Measurements from ENCODE around the gene SLC34A3. TPM values are rescaled to one million over a fixed set of nuclear protein-coding genes. Genes with fewer than 3 reads are reported as not detected.

SLC34A3 gene
- total and polyA plus RNA-seq, 2 of the 8 experiments (the other 6 are each of a cell fraction or from before 2014, with no cell fraction given), result 0.08 TPM; not detected in 1

DNA sequence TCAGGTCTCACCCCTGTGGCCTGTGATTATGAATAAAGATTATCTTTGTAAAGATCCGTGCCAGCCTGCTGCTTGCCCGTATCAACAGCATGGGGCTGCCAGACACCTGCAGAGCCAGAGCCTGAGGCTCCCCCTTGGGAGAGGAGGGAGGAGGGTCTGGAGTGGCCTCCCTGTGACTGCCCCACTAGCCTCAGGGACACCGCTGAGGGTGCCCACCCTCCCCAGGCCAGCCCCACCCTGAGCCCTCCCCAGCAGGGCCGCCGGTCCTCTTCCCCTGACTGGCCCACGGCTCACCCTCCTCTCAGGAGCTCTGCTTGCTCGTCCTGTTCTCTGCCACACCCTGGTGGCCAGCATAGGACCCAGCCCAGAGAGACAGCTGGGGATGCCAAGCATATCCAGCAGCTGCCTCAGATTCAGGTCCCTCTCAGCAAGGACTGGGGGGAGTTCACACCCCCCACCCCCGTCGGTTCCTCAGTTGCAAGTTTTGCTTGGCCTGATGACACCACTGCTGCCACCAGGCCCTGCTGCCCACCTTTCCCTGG lies 40.3 kb upstream of the SLC34A3 start (continued):
- TF ChIP-seq, protein P1, sequence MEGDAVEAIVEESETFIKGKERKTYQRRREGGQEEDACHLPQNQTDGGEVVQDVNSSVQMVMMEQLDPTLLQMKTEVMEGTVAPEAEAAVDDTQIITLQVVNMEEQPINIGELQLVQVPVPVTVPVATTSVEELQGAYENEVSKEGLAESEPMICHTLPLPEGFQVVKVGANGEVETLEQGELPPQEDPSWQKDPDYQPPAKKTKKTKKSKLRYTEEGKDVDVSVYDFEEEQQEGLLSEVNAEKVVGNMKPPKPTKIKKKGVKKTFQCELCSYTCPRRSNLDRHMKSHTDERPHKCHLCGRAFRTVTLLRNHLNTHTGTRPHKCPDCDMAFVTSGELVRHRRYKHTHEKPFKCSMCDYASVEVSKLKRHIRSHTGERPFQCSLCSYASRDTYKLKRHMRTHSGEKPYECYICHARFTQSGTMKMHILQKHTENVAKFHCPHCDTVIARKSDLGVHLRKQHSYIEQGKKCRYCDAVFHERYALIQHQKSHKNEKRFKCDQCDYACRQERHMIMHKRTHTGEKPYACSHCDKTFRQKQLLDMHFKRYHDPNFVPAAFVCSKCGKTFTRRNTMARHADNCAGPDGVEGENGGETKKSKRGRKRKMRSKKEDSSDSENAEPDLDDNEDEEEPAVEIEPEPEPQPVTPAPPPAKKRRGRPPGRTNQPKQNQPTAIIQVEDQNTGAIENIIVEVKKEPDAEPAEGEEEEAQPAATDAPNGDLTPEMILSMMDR (IDR thresholded peaks at IDR 0.05; ENCODE audit: control extremely low read depth in 1 of 3, insufficient read depth in 1 of 3, low read depth in 1 of 3, low read length in 3 of 3), result no peak; a peak in 1 of 4 replicates
- no peak for TF ChIP-seq JUND (IDR thresholded peaks at IDR 0.05; ENCODE audit: low read length)
- TF ChIP-seq GABPA (IDR thresholded peaks at IDR 0.05; ENCODE audit: borderline replicate concordance, insufficient read depth, low read length), result no peak
- TF ChIP-seq CBX8 (IDR thresholded peaks at IDR 0.05; ENCODE audit: borderline replicate concordance, low read depth, low read length), result no peak
- TF ChIP-seq BCL11A (IDR thresholded peaks at IDR 0.05; ENCODE audit: low read depth in 2 of 2, low read length in 2 of 2), result no peak
- TF ChIP-seq SIRT6 (IDR thresholded peaks at IDR 0.05; ENCODE audit: low read length), result no peak
- TF ChIP-seq TAF7 (optimal IDR thresholded peaks at IDR 0.05; ENCODE audit: borderline replicate concordance, low read depth, low read length), result no peak
- TF ChIP-seq CBX5 (IDR thresholded peaks at IDR 0.05; ENCODE audit: low read depth, low read length), result no peak
- no peak for TF ChIP-seq EGR1 (IDR thresholded peaks at IDR 0.05; ENCODE audit: borderline replicate concordance, low read depth, low read length)

Measured in H1 (cell line).